ENCODE measurements around the gene SCD5. TPM values are rescaled to one million over a fixed set of nuclear protein-coding genes. Genes with fewer than 3 reads are reported as not detected.

Gene SCD5
- total and polyA plus RNA-seq, 2 donors (not counting 3 experiments of a cell fraction or from before 2014, with no cell fraction given): 38.4 to 38.5 TPM

- BruUV-seq (replicated peaks): no TSS peak
- H3K9me1 ChIP-seq (replicated peaks; ENCODE audit: control insufficient read depth, extremely low read depth, insufficient read depth, low read length): no peaks in the 10 kb centered on the region
- intact Hi-C loops (cut with micrococcal nuclease) (loop anchor here (1.0 kb wide), 2 partner anchors 63 to 340 kb away; no protein-coding TSS in a partner anchor), dilution Hi-C loops (cut with MboI; ENCODE audit: extremely low pct_ligation_motif_present, low sequenced_read_pairs) (no loop called here)
- peaks cover 6 to 9% of the 10 kb centered on the region in 2 experiments for H3K27me3 ChIP-seq (ENCODE audit: control insufficient read depth in 2 of 2, insufficient read depth in 2 of 2, low read length in 2 of 2)
- no peak for TF ChIP-seq FOS (IDR thresholded peaks at IDR 0.05; ENCODE audit: borderline replicate concordance, insufficient read depth, low read length)
- TF ChIP-seq JUN (IDR thresholded peaks at IDR 0.05; ENCODE audit: borderline replicate concordance, insufficient read depth, insufficient read length, low read depth): no peak
- TF ChIP-seq EZH2 (IDR thresholded peaks at IDR 0.05; ENCODE audit: borderline replicate concordance, low read depth, low read length, severe bottlenecking): no peak
- no peak for TF ChIP-seq POLR2A (IDR thresholded peaks at IDR 0.05; ENCODE audit: low read depth, low read length)
- peak; percentile 29 to 42 for TF ChIP-seq CTCF (IDR thresholded peaks at IDR 0.05; ENCODE audit: extremely low read depth in 1 of 2, insufficient read depth in 1 of 2, low read depth in 1 of 2, low read length in 2 of 2)
- DNase-seq (ENCODE audit: low read depth, low spot score) (peak; percentile 63), FAIRE-seq (peak; percentile 74)
- peaks cover 8% of the 10 kb centered on the region for H3K79me2 ChIP-seq (ENCODE audit: control insufficient read depth, insufficient read depth, low read length)
- H3K4me2 ChIP-seq (ENCODE audit: insufficient read depth, low read length): no peak overlapping the region
- no peak overlapping the region for H2AFZ ChIP-seq (ENCODE audit: low read depth, low read length)
- no peaks in the 10 kb centered on the region for H3K9me3 ChIP-seq (replicated peaks; ENCODE audit: control insufficient read depth, insufficient read depth, low read length)
- H3K4me3 ChIP-seq (replicated peaks in 1 of 3; ENCODE audit: insufficient read depth in 1 of 3, low read depth in 1 of 3, low read length in 3 of 3): no peak overlapping the region
- H3K4me1 ChIP-seq (ENCODE audit: control insufficient read depth, extremely low read depth, insufficient read depth, low read length): peaks cover 9% of the 10 kb centered on the region
- no peaks in the 10 kb centered on the region for H4K20me1 ChIP-seq (replicated peaks; ENCODE audit: control insufficient read depth, extremely low read depth, insufficient read depth, low read length)
- no peaks in the 10 kb centered on the region for H3K36me3 ChIP-seq (ENCODE audit: control insufficient read depth in 2 of 2, extremely low read depth in 1 of 2, insufficient read depth in 2 of 2, low read length in 2 of 2)
- H3K27ac ChIP-seq (ENCODE audit: insufficient read depth, low read depth, low read length): no peak overlapping the region
- CTCF ChIA-PET: interaction anchor here (1.0 to 6.1 kb wide), 3 partner anchors 17 to 340 kb away, joined by 3 to 49 read pairs (median 3); no protein-coding TSS in a partner anchor
- POLR2A ChIA-PET: no interaction called here
- H3K9ac ChIP-seq (replicated peaks; ENCODE audit: extremely low read depth, insufficient read depth, low read length): no peak overlapping the region
Measured at GRCh38 chr4:82801910-82802521, 3.4 kb upstream of the SCD5 start.

Data from endothelial cell of umbilical vein (primary cell).